Fibroblast of lung (primary cell): ENCODE measurements around the gene FCF1.

ENCODE experiments used
- EZH2 ChIP-seq: IDR thresholded peaks from 2 replicates; pipeline ENCODE4 v1.5.1; 2012; ENCODE audit warnings: low read length, control low read depth, mild to moderate bottlenecking; ENCODE audit errors: missing control alignments
- TF ChIP-seq, protein P1 (sequence below), 2 donors: IDR thresholded peaks in 1 of 2; conservative IDR thresholded peaks in 1 of 2; 1 replicate in 1 of 2; 2 replicates in 1 of 2; pipeline ENCODE4 v1.5.1; 2011 to 2012; ENCODE audit warnings: low read length in 2 of 2, control low read depth in 1 of 2, inconsistent platforms in 1 of 2, low read depth in 1 of 2, mild to moderate bottlenecking in 1 of 2

DNA sequence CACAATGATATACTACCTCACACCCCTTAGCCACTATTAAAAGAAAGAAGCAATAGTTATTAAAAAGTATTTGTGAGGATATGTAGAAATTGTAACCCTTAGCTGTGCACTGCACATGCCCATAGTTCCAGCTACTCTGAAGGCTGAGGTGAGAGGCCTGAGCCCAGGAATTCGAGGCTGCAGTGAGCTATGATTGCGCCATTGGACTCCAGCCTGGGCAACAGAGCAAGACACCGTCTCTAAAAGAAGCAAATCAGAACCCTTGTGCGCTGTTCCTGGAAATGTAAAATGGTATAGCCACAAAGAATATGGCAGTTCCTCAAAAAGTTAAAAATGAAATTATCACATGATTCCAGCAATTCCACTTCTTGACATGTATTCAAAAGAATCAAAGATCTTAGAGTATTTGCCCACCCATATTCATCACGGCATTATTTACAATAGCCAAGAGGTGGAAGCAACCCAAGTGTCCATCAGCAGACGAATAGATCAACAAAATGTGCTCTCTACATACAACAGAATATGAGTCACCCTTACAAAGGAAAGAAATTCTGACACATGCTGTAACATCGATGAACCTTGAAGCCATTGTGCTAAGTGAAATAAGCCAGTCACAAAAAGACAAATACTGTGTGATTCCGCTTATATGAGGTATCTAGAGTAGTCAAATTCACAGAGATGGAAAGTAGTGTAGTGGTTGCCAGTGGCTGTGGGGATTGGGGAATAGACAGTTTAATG is 26.5 kb downstream of the FCF1 start:
- no peak for TF ChIP-seq EZH2
- TF ChIP-seq, protein P1, sequence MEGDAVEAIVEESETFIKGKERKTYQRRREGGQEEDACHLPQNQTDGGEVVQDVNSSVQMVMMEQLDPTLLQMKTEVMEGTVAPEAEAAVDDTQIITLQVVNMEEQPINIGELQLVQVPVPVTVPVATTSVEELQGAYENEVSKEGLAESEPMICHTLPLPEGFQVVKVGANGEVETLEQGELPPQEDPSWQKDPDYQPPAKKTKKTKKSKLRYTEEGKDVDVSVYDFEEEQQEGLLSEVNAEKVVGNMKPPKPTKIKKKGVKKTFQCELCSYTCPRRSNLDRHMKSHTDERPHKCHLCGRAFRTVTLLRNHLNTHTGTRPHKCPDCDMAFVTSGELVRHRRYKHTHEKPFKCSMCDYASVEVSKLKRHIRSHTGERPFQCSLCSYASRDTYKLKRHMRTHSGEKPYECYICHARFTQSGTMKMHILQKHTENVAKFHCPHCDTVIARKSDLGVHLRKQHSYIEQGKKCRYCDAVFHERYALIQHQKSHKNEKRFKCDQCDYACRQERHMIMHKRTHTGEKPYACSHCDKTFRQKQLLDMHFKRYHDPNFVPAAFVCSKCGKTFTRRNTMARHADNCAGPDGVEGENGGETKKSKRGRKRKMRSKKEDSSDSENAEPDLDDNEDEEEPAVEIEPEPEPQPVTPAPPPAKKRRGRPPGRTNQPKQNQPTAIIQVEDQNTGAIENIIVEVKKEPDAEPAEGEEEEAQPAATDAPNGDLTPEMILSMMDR (conservative IDR thresholded peaks at IDR 0.05 in 1 of 2, IDR thresholded peaks at IDR 0.05 in 1 of 2; ENCODE audit: low read depth in 1 of 2, low read length in 2 of 2): no peak
